ENCODE results near the gene CDH23. TPM values are rescaled to one million over a fixed set of nuclear protein-coding genes. Genes with fewer than 3 reads are reported as not detected.

Gene CDH23
- total and polyA plus RNA-seq, 10 of the 15 experiments (the other 5 are each of a cell fraction or from before 2014, with no cell fraction given), result 0.09 to 0.40 (median 0.15) TPM; not detected in 1

DNA sequence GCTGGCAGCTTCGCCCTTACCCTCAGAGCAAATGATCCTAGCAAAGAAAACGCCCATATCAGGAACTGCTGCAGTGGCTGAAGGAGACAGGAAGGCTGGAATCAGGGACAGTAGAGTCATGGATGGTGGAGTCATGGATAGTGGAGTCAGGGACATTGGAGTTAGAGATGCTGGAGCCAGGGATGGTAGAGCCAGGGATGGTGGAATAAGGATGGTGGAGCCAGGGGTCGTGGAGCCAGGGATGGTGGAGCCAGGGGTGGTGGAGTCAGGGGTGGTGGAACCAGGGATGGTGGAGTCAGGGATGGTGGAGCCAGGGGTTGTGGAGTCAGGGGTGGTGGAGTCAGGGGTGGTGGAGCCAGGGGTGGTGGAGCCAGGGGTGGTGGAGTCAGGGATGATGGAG lies 291.5 kb downstream of the CDH23 start:
- H3K4me3 ChIP-seq, result no peak overlapping the region
- H3K79me2 ChIP-seq (ENCODE audit: control insufficient read depth, insufficient read depth, low read length), result no peaks in the 10 kb centered on the region
- no TSS peak for BruUV-seq (replicated peaks)
- H3K27ac ChIP-seq (ENCODE audit: control insufficient read depth, insufficient read depth), result no peak overlapping the region
- DNase-seq (ENCODE audit: low read depth, low spot score), result no peak
- intact Hi-C loops (cut with micrococcal nuclease; ENCODE audit: unreplicated experiment) (no loop called here), in situ Hi-C loops (cut with MboI) (no loop called here)
- WGBS (ENCODE audit: insufficient coverage, insufficient replicate concordance, low lambda C conversion rate, missing lambda C conversion rate), result 13% methylated on average over 3 of the region's 3 CpGs
- H3K9ac ChIP-seq (ENCODE audit: control insufficient read depth, insufficient read depth, low read length), result no peak overlapping the region
- no peaks in the 10 kb centered on the region for H4K20me1 ChIP-seq (ENCODE audit: control insufficient read depth, insufficient read depth)
- no peak for ATAC-seq
- TF ChIP-seq ZZZ3 (IDR thresholded peaks at IDR 0.05; ENCODE audit: control insufficient read depth, insufficient read length, low read depth) (no peak), BMI1 (IDR thresholded peaks at IDR 0.05; ENCODE audit: borderline replicate concordance) (no peak), SIX5 (IDR thresholded peaks at IDR 0.05; ENCODE audit: low read depth, low read length, severe bottlenecking) (no peak), RELA (IDR thresholded peaks at IDR 0.05; ENCODE audit: borderline replicate concordance, partially characterized antibody) (no peak), TBL1XR1 (IDR thresholded peaks at IDR 0.05; ENCODE audit: low read depth, low read length) (no peak), POLR2AphosphoS5 (IDR thresholded peaks at IDR 0.05; ENCODE audit: low read length) (no peak), ZSCAN29 (IDR thresholded peaks at IDR 0.05) (no peak), ZNF622 (IDR thresholded peaks at IDR 0.05) (no peak), FOXM1 (IDR thresholded peaks at IDR 0.05; ENCODE audit: low read depth, low read length) (no peak), GABPA (IDR thresholded peaks at IDR 0.05; ENCODE audit: low read depth) (no peak), RAD21 (IDR thresholded peaks at IDR 0.05; ENCODE audit: insufficient read depth, low read depth, low read length) (no peak), HDAC6 (IDR thresholded peaks at IDR 0.05; ENCODE audit: unreplicated experiment) (no peak), FOS (IDR thresholded peaks at IDR 0.05; ENCODE audit: borderline replicate concordance, extremely low read depth, insufficient read length) (no peak), KAT2A (conservative IDR thresholded peaks at IDR 0.05; ENCODE audit: control insufficient read depth, low read depth, low read length) (no peak), PAX8 (IDR thresholded peaks at IDR 0.05) (no peak), PAX5 (IDR thresholded peaks at IDR 0.05; ENCODE audit: borderline replicate concordance, low read depth, low read length) (no peak)
- TF ChIP-seq, protein P1, sequence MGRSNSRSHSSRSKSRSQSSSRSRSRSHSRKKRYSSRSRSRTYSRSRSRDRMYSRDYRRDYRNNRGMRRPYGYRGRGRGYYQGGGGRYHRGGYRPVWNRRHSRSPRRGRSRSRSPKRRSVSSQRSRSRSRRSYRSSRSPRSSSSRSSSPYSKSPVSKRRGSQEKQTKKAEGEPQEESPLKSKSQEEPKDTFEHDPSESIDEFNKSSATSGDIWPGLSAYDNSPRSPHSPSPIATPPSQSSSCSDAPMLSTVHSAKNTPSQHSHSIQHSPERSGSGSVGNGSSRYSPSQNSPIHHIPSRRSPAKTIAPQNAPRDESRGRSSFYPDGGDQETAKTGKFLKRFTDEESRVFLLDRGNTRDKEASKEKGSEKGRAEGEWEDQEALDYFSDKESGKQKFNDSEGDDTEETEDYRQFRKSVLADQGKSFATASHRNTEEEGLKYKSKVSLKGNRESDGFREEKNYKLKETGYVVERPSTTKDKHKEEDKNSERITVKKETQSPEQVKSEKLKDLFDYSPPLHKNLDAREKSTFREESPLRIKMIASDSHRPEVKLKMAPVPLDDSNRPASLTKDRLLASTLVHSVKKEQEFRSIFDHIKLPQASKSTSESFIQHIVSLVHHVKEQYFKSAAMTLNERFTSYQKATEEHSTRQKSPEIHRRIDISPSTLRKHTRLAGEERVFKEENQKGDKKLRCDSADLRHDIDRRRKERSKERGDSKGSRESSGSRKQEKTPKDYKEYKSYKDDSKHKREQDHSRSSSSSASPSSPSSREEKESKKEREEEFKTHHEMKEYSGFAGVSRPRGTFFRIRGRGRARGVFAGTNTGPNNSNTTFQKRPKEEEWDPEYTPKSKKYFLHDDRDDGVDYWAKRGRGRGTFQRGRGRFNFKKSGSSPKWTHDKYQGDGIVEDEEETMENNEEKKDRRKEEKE (IDR thresholded peaks at IDR 0.05), result no peak
- H3K27me3 ChIP-seq (replicated peaks in 1 of 2; ENCODE audit: control insufficient read depth in 2 of 2, insufficient read depth in 2 of 2, low read length in 1 of 2), result no peaks in the 10 kb centered on the region
- ChIA-PET CTCF (no interaction called here), POLR2A (no interaction called here), RAD21 (ENCODE audit: unreplicated experiment) (interaction anchor here (1.7 kb wide), 1 partner anchor 20 kb away, joined by 4 read pairs; no protein-coding TSS in a partner anchor), SMC1A (ENCODE audit: uncharacterized antibody, unreplicated experiment) (no interaction called here)
- H3K36me3 ChIP-seq (ENCODE audit: control insufficient read depth in 2 of 2, insufficient read depth in 2 of 2, low read length in 1 of 2), result no peaks in the 10 kb centered on the region
- FAIRE-seq, result no peak
- H3K4me2 ChIP-seq (ENCODE audit: control insufficient read depth, insufficient read depth), result no peak overlapping the region
- peaks cover 10% of the 10 kb centered on the region; the same call in 1 of the 2 replicates for H3K4me1 ChIP-seq (ENCODE audit: control insufficient read depth, insufficient read depth, low read length)
- peaks cover 2% of the 10 kb centered on the region; the same call in 1 of the 3 replicates for H3K9me3 ChIP-seq (replicated peaks; ENCODE audit: control insufficient read depth, insufficient read depth, low read length)
- H2AFZ ChIP-seq (ENCODE audit: control insufficient read depth, low read depth, low read length), result no peak overlapping the region

All from GM12878 (cell line).